NCI-H2196 (cell line): ENCODE results near the gene CCDC152.
"Not testable (repeated sequence)": the region's sequence is repeated elsewhere in the genome, so short reads cannot be mapped to it uniquely, and the experiment has no call there.

Experiments used
- DNase-seq: peaks from one replicate; lab custom pipeline; 2025; ENCODE audit not compliant: unreplicated experiment; lab: John Stamatoyannopoulos, UW

CCDC152 gene

GRCh38 chr5:42811591-42812446 lies 55.2 kb downstream of the CCDC152 start, which contains the start of gene SELENOP:
Gene SELENOP, minus strand, starts transcription at chr5:42811892. Its CDS starts 3,539 bp downstream, at chr5:42808353.
- DNase-seq, result no peak

GRCh38 chr5:42812620-42813019 lies 56.0 kb downstream of the CCDC152 start:
- no peak for DNase-seq

- no peak for DNase-seq
Measured at GRCh38 chr5:42813533-42813932, 56.9 kb downstream of the CCDC152 start.

- not testable (repeated sequence) for DNase-seq
Measured at GRCh38 chr5:42816546-42816945, 59.9 kb downstream of the CCDC152 start.

GRCh38 chr5:42819745-42820144 lies 63.1 kb downstream of the CCDC152 start:
- no peak for DNase-seq

GRCh38 chr5:42822548-42822947 lies 65.9 kb downstream of the CCDC152 start:
- DNase-seq, result no peak

- no peak for DNase-seq
Measured at GRCh38 chr5:42824347-42824976, 67.8 kb downstream of the CCDC152 start.

- no peak for DNase-seq
Measured at GRCh38 chr5:42825422-42826148, 69.0 kb downstream of the CCDC152 start.

GRCh38 chr5:42826757-42827515 lies 70.3 kb downstream of the CCDC152 start:
- DNase-seq, result no peak

- DNase-seq, result no peak
Measured at GRCh38 chr5:42828671-42829070, 72.1 kb downstream of the CCDC152 start.

GRCh38 chr5:42830924-42831323 lies 74.3 kb downstream of the CCDC152 start:
- DNase-seq, result no peak

GRCh38 chr5:42832060-42832459 lies 75.4 kb downstream of the CCDC152 start:
- DNase-seq, result no peak

GRCh38 chr5:42836070-42836769 lies 79.6 kb downstream of the CCDC152 start:
- DNase-seq, result no peak

GRCh38 chr5:42837601-42838000 lies 81.0 kb downstream of the CCDC152 start:
- no peak for DNase-seq

- no peak for DNase-seq
Measured at GRCh38 chr5:42839196-42839595, 82.6 kb downstream of the CCDC152 start.

- no peak for DNase-seq
Measured at GRCh38 chr5:42840269-42840668, 83.7 kb downstream of the CCDC152 start.

- DNase-seq, result no peak
Measured at GRCh38 chr5:42840842-42841567, 84.4 kb downstream of the CCDC152 start.

GRCh38 chr5:42842921-42843641 lies 86.5 kb downstream of the CCDC152 start:
- DNase-seq, result no peak

GRCh38 chr5:42843675-42844292 lies 87.2 kb downstream of the CCDC152 start:
- no peak for DNase-seq
